Sigmoid colon (tissue), 4 donors: ENCODE results near the gene DLK2.

ENCODE experiments used
- EP300 ChIP-seq, 4 donors: sonication (generic); formaldehyde crosslinking; IDR thresholded peaks; one replicate each; pipeline ENCODE4 v1.6.1; 2017; ENCODE audit warnings: antibody characterized with exemption in 4 of 4
- POLR2A ChIP-seq, 2 donors: fragments of 450-650 bp; IDR thresholded peaks; one replicate each; pipeline ENCODE4 v1.6.1; 2016; ENCODE audit warnings: antibody characterized with exemption in 2 of 2, mild to moderate bottlenecking in 2 of 2, moderate library complexity in 2 of 2
- POLR2AphosphoS5 ChIP-seq, 4 donors: sonication (generic); formaldehyde crosslinking; IDR thresholded peaks; one replicate each; pipeline ENCODE4 v1.6.1; 2017; ENCODE audit warnings: antibody characterized with exemption in 4 of 4
- TF ChIP-seq, protein P1 (sequence below), 4 experiments: fragments of 450-650 bp in 3 of 4; fragments of 200-600 bp in 1 of 4; IDR thresholded peaks; one replicate each; pipeline ENCODE4 v1.5.1; 2016 to 2019; ENCODE audit warnings: antibody characterized with exemption in 4 of 4, mild to moderate bottlenecking in 3 of 4, moderate library complexity in 2 of 4

DNA sequence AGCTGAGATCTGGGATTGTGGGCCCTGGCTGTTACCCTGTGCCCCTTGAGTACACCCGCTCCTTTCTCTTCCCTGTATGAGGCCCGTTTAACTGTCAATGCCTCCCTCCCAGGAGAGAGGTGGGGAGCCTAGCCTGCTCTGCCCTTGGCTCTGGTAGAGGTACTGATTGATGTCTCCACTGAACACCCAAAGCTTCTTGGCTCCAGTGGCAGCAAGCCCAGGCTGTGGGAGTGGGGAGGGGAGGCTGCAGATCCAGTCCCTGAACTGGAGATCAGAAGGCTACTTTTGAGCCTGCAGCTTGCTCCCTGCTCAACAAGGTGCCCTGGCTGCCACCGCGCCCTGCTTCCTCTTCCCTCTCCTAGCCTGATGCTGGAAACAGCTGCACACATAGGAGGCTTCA is 47.3 kb upstream of the DLK2 start:
- TF ChIP-seq, protein P1, sequence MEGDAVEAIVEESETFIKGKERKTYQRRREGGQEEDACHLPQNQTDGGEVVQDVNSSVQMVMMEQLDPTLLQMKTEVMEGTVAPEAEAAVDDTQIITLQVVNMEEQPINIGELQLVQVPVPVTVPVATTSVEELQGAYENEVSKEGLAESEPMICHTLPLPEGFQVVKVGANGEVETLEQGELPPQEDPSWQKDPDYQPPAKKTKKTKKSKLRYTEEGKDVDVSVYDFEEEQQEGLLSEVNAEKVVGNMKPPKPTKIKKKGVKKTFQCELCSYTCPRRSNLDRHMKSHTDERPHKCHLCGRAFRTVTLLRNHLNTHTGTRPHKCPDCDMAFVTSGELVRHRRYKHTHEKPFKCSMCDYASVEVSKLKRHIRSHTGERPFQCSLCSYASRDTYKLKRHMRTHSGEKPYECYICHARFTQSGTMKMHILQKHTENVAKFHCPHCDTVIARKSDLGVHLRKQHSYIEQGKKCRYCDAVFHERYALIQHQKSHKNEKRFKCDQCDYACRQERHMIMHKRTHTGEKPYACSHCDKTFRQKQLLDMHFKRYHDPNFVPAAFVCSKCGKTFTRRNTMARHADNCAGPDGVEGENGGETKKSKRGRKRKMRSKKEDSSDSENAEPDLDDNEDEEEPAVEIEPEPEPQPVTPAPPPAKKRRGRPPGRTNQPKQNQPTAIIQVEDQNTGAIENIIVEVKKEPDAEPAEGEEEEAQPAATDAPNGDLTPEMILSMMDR (IDR thresholded peaks at IDR 0.05) = no peak
- TF ChIP-seq EP300 (IDR thresholded peaks at IDR 0.05) (no peak), POLR2AphosphoS5 (IDR thresholded peaks at IDR 0.05) (no peak), POLR2A (IDR thresholded peaks at IDR 0.05) (no peak)
